ENCODE measurements around the gene FSTL5.

Gene FSTL5

GRCh38 chr4:161505141-161505540, 658.7 kb downstream of the FSTL5 start:
- no peak overlapping the region for H3K4me2 ChIP-seq (ENCODE audit: low read depth, low read length, poor library complexity, severe bottlenecking)
- H3K27me3 ChIP-seq (ENCODE audit: low read length), result no peaks in the 10 kb centered on the region
- H3K36me3 ChIP-seq (ENCODE audit: low read length), result no peaks in the 10 kb centered on the region
- no peaks in the 10 kb centered on the region for H3F3A ChIP-seq (ENCODE audit: insufficient read depth)
- H3K9me3 ChIP-seq (ENCODE audit: insufficient read depth, low read length), result no peaks in the 10 kb centered on the region
- H2AFZ ChIP-seq (ENCODE audit: low read depth, low read length, severe bottlenecking), result no peak overlapping the region
- no peak overlapping the region for H3K4me3 ChIP-seq (ENCODE audit: insufficient read depth, low read length, poor library complexity, severe bottlenecking)
- no peaks in the 10 kb centered on the region for H3K9me2 ChIP-seq (replicated peaks; ENCODE audit: insufficient read depth, low read length)
- no peaks in the 10 kb centered on the region for H3K79me2 ChIP-seq (ENCODE audit: insufficient read depth, low read length)
- H3K9ac ChIP-seq (ENCODE audit: low read length), result no peak overlapping the region
- H4K20me1 ChIP-seq (ENCODE audit: low read depth, low read length), result no peaks in the 10 kb centered on the region
- H3K27ac ChIP-seq (ENCODE audit: low read depth, low read length), result no peak overlapping the region
- TF ChIP-seq EZH2phosphoT487 (conservative IDR thresholded peaks at IDR 0.05; ENCODE audit: low read length) (no peak), CTCF (IDR thresholded peaks at IDR 0.05; ENCODE audit: insufficient read depth, low read length, poor library complexity, severe bottlenecking) (no peak)

- no peaks in the 10 kb centered on the region for H3K79me2 ChIP-seq (ENCODE audit: insufficient read depth, low read length)
- H4K20me1 ChIP-seq (ENCODE audit: low read depth, low read length), result no peaks in the 10 kb centered on the region
- TF ChIP-seq EZH2phosphoT487 (conservative IDR thresholded peaks at IDR 0.05; ENCODE audit: low read length), result no peak
- no peak overlapping the region for H3K4me2 ChIP-seq (ENCODE audit: low read depth, low read length, poor library complexity, severe bottlenecking)
- H2AFZ ChIP-seq (ENCODE audit: low read depth, low read length, severe bottlenecking), result no peak overlapping the region
- H3K9me3 ChIP-seq (ENCODE audit: insufficient read depth, low read length), result no peaks in the 10 kb centered on the region
- H3K9me2 ChIP-seq (replicated peaks; ENCODE audit: insufficient read depth, low read length), result no peaks in the 10 kb centered on the region; the same call in 1 of the 2 replicates
- no peak overlapping the region for H3K9ac ChIP-seq (ENCODE audit: low read length)
- H3K27me3 ChIP-seq (ENCODE audit: low read length), result no peaks in the 10 kb centered on the region
- H3F3A ChIP-seq (ENCODE audit: insufficient read depth), result no peaks in the 10 kb centered on the region
- no peak overlapping the region for H3K4me3 ChIP-seq (ENCODE audit: insufficient read depth, low read length, poor library complexity, severe bottlenecking)
- H3K27ac ChIP-seq (ENCODE audit: low read depth, low read length), result no peak overlapping the region
- H3K36me3 ChIP-seq (ENCODE audit: low read length), result no peaks in the 10 kb centered on the region
Measured at GRCh38 chr4:161498155-161498554, 665.6 kb downstream of the FSTL5 start.

- H3K4me3 ChIP-seq (ENCODE audit: insufficient read depth, low read length, poor library complexity, severe bottlenecking), result no peak overlapping the region
- no peaks in the 10 kb centered on the region for H3K36me3 ChIP-seq (ENCODE audit: low read length)
- no peak for TF ChIP-seq EZH2phosphoT487 (conservative IDR thresholded peaks at IDR 0.05; ENCODE audit: low read length)
- no peaks in the 10 kb centered on the region for H3F3A ChIP-seq (ENCODE audit: insufficient read depth)
- H4K20me1 ChIP-seq (ENCODE audit: low read depth, low read length), result no peaks in the 10 kb centered on the region
- no peaks in the 10 kb centered on the region for H3K27me3 ChIP-seq (ENCODE audit: low read length)
- no peak overlapping the region for H3K9ac ChIP-seq (ENCODE audit: low read length)
- H3K4me2 ChIP-seq (ENCODE audit: low read depth, low read length, poor library complexity, severe bottlenecking), result no peak overlapping the region
- H3K27ac ChIP-seq (ENCODE audit: low read depth, low read length), result no peak overlapping the region
- no peaks in the 10 kb centered on the region for H3K9me3 ChIP-seq (ENCODE audit: insufficient read depth, low read length)
- no peaks in the 10 kb centered on the region for H3K79me2 ChIP-seq (ENCODE audit: insufficient read depth, low read length)
- no peaks in the 10 kb centered on the region for H3K9me2 ChIP-seq (replicated peaks; ENCODE audit: insufficient read depth, low read length)
- no peak overlapping the region for H2AFZ ChIP-seq (ENCODE audit: low read depth, low read length, severe bottlenecking)
Measured at GRCh38 chr4:161486461-161486860, 677.3 kb downstream of the FSTL5 start.

GRCh38 chr4:161466316-161466715, 697.5 kb downstream of the FSTL5 start:
- Histone ChIP-seq H3K36me3 (ENCODE audit: low read length) (no peaks in the 10 kb centered on the region), H3K9ac (ENCODE audit: low read length) (no peak overlapping the region), H3F3A (ENCODE audit: insufficient read depth) (no peaks in the 10 kb centered on the region), H3K4me3 (ENCODE audit: insufficient read depth, low read length, poor library complexity, severe bottlenecking) (no peak overlapping the region), H3K4me2 (ENCODE audit: low read depth, low read length, poor library complexity, severe bottlenecking) (no peak overlapping the region), H3K9me3 (ENCODE audit: insufficient read depth, low read length) (no peaks in the 10 kb centered on the region), H4K20me1 (ENCODE audit: low read depth, low read length) (no peaks in the 10 kb centered on the region), H3K9me2 (replicated peaks; ENCODE audit: insufficient read depth, low read length) (no peaks in the 10 kb centered on the region), H3K79me2 (ENCODE audit: insufficient read depth, low read length) (no peaks in the 10 kb centered on the region), H3K27ac (ENCODE audit: low read depth, low read length) (no peak overlapping the region), H3K27me3 (ENCODE audit: low read length) (no peaks in the 10 kb centered on the region), H2AFZ (ENCODE audit: low read depth, low read length, severe bottlenecking) (no peak overlapping the region)
- TF ChIP-seq CTCF (IDR thresholded peaks at IDR 0.05; ENCODE audit: insufficient read depth, low read length, poor library complexity, severe bottlenecking) (no peak), EZH2phosphoT487 (conservative IDR thresholded peaks at IDR 0.05; ENCODE audit: low read length) (no peak)

All from SU-DHL-6 (cell line).